ENCODE results near the gene TMUB2. TPM values are rescaled to one million over a fixed set of nuclear protein-coding genes. Genes with fewer than 3 reads are reported as not detected.

The TMUB2 gene
- total RNA-seq, 2 experiments from 2014 or later: 33.3 to 34.8 TPM

- intact Hi-C loops (cut with DNase I, micrococcal nuclease): no loop called here
- no peaks in the 10 kb centered on the region for H3K9me3 ChIP-seq (ENCODE audit: control insufficient read depth in 1 of 2, insufficient read depth in 1 of 2, low read length in 2 of 2)
- Mint-ChIP-seq H3K4me3 (no peak overlapping the region), H3K36me3 (ENCODE audit: low read depth) (peaks cover 36% of the 10 kb centered on the region), H3K27ac (no peak overlapping the region), H3K27me3 (no peaks in the 10 kb centered on the region), H3K4me1 (ENCODE audit: low read depth) (peaks cover 6% of the 10 kb centered on the region), H3K9me3 (no peaks in the 10 kb centered on the region)
- no peaks in the 10 kb centered on the region for H3K27me3 ChIP-seq (ENCODE audit: control insufficient read depth in 1 of 2, insufficient read depth in 2 of 2, low read length in 2 of 2)
- H3K4me1 ChIP-seq (ENCODE audit: insufficient read depth, low read length): peaks cover 11% of the 10 kb centered on the region
- H3K36me3 ChIP-seq (ENCODE audit: insufficient read depth, low read length): peaks cover 32% of the 10 kb centered on the region
- ChIA-PET POLR2A (no interaction called here), CTCF (no interaction called here)
- no peak overlapping the region for H3K4me3 ChIP-seq (ENCODE audit: low read length)
- DNase-seq (no peak), ATAC-seq (ENCODE audit: poor library complexity) (no peak)
- no peak for TF ChIP-seq CTCF (IDR thresholded peaks at IDR 0.05)
- H3K27ac ChIP-seq (ENCODE audit: low read depth in 1 of 2, low read length in 2 of 2): no peak overlapping the region
These were observed 9.1 kb upstream of the TMUB2 start for GRCh38 chr17:44177640-44178039.

GRCh38 chr17:44178133-44178532, 8.6 kb upstream of the TMUB2 start:
- DNase-seq: no peak
- POLR2A ChIA-PET: no interaction called here
- intact Hi-C loops (cut with DNase I, micrococcal nuclease): no loop called here

GRCh38 chr17:44183024-44183423, 3.7 kb upstream of the TMUB2 start:
- Mint-ChIP-seq H3K4me3 (peak overlapping the region; percentile 63), H3K9me3 (no peaks in the 10 kb centered on the region), H3K27me3 (no peaks in the 10 kb centered on the region), H3K4me1 (ENCODE audit: low read depth) (peaks cover 40% of the 10 kb centered on the region), H3K27ac (no peak overlapping the region), H3K36me3 (ENCODE audit: low read depth) (peaks cover 45% of the 10 kb centered on the region)
- Histone ChIP-seq H3K27me3 (ENCODE audit: control insufficient read depth in 1 of 2, insufficient read depth in 2 of 2, low read length in 2 of 2) (no peaks in the 10 kb centered on the region), H3K4me1 (ENCODE audit: insufficient read depth, low read length) (peaks cover 51% of the 10 kb centered on the region), H3K4me3 (ENCODE audit: low read length) (no peak overlapping the region), H3K36me3 (ENCODE audit: insufficient read depth, low read length) (peaks cover 27% of the 10 kb centered on the region), H3K27ac (ENCODE audit: low read depth in 1 of 2, low read length in 2 of 2) (no peak overlapping the region), H3K9me3 (ENCODE audit: control insufficient read depth in 1 of 2, insufficient read depth in 1 of 2, low read length in 2 of 2) (no peaks in the 10 kb centered on the region)
- CTCF ChIA-PET: interaction anchor here (6.5 kb wide), 1 partner anchor 27 kb away, joined by 37 read pairs; no protein-coding TSS in a partner anchor
- ATAC-seq (ENCODE audit: poor library complexity): no peak
- intact Hi-C loops (cut with DNase I, micrococcal nuclease): no loop called here
- TF ChIP-seq CTCF (IDR thresholded peaks at IDR 0.05): no peak
- POLR2A ChIA-PET: interaction anchor here (5.5 kb wide), 1 partner anchor 17 kb away, joined by 99 read pairs; the partner anchor contains the start of gene ATXN7L3
- no peak for DNase-seq

More at GRCh38 chr17:44178133-44178532, 8.6 kb upstream of the TMUB2 start:
- Mint-ChIP-seq H3K36me3 (ENCODE audit: low read depth) (peaks cover 37% of the 10 kb centered on the region), H3K27ac (no peak overlapping the region), H3K9me3 (no peaks in the 10 kb centered on the region), H3K27me3 (no peaks in the 10 kb centered on the region), H3K4me1 (ENCODE audit: low read depth) (peaks cover 6% of the 10 kb centered on the region), H3K4me3 (no peak overlapping the region)
- CTCF ChIA-PET: no interaction called here
- no peaks in the 10 kb centered on the region for H3K9me3 ChIP-seq (ENCODE audit: control insufficient read depth in 1 of 2, insufficient read depth in 1 of 2, low read length in 2 of 2)
- peaks cover 15% of the 10 kb centered on the region for H3K4me1 ChIP-seq (ENCODE audit: insufficient read depth, low read length)
- no peaks in the 10 kb centered on the region for H3K27me3 ChIP-seq (ENCODE audit: control insufficient read depth in 1 of 2, insufficient read depth in 2 of 2, low read length in 2 of 2)
- no peak overlapping the region for H3K27ac ChIP-seq (ENCODE audit: low read depth in 1 of 2, low read length in 2 of 2)
- H3K36me3 ChIP-seq (ENCODE audit: insufficient read depth, low read length): peaks cover 36% of the 10 kb centered on the region
- H3K4me3 ChIP-seq (ENCODE audit: low read length): no peak overlapping the region
- no peak for ATAC-seq (ENCODE audit: poor library complexity)
- no peak for TF ChIP-seq CTCF (IDR thresholded peaks at IDR 0.05)

Data from CD4-positive, alpha-beta T cell (primary cell).